ENCODE data around the gene IL7R. TPM values are rescaled to one million over a fixed set of nuclear protein-coding genes. Genes with fewer than 3 reads are reported as not detected.

Gene IL7R
- total and polyA plus RNA-seq, 12 donors, result 1.2 to 14.7 (median 7.5) TPM

- WGBS, 4 donors, result 78 to 87% (median 82%) methylated on average over 10 of the region's 10 CpGs
- TF ChIP-seq CTCF (IDR thresholded peaks at IDR 0.05) (peak in 4 of 6 experiments; percentile 15 to 62 (median 31)), POLR2A (IDR thresholded peaks at IDR 0.05) (no peak)
- no peak overlapping the region for H3K4me3 ChIP-seq
- H3K9me3 ChIP-seq (replicated peaks in 1 of 3), result no peaks in the 10 kb centered on the region
- DNase-seq, result peak in 2 of 7 donors; percentile 4 to 13
- intact Hi-C loops (cut with DNase I), result no loop called here
- no peaks in the 10 kb centered on the region for H3K36me3 ChIP-seq (replicated peaks in 1 of 2)
- H3K4me1 ChIP-seq (replicated peaks in 1 of 2), result no peaks in the 10 kb centered on the region
- no peak overlapping the region for H3K27ac ChIP-seq
- H3K27me3 ChIP-seq, result no peaks in the 10 kb centered on the region
Observed at GRCh38 chr5:35815089-35815936, 41.4 kb upstream of the IL7R start.

DNA sequence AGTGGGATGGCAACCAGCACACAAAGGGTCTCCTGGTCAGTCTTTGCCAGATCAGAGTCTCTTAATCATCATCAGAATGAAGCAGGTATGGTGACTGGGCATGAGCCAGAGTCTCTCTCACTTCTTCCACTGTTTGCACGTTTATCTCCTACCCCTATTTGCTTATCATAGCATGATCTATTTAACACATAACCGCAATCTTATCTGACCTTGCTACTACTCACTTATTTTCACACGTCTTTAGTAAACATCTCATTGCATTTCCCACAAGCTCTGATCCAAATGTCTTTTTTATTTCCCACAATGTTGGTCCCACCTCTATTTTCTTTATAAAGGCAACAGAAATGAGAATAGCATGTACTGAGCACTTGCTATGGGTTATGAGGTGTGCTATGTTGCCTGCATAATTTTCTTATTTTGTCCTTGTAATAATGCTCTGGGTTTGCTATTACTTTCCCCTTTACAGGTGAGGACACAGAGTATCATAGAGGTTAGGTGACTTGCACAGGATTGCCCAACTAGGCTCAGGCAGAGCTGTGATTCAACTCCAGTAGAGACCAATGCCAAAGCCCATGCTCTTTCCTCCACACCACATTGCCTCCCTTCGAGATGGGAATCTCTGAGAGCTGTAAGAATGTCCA, 39.7 kb upstream of the IL7R start:
- Histone ChIP-seq H3K9me3 (replicated peaks in 1 of 3) (no peaks in the 10 kb centered on the region), H3K36me3 (replicated peaks in 1 of 2) (no peaks in the 10 kb centered on the region), H3K27ac (no peak overlapping the region), H3K4me3 (no peak overlapping the region), H3K4me1 (replicated peaks in 1 of 2) (no peaks in the 10 kb centered on the region), H3K27me3 (no peaks in the 10 kb centered on the region)
- intact Hi-C loops (cut with DNase I), result no loop called here
- TF ChIP-seq POLR2A (IDR thresholded peaks at IDR 0.05) (no peak), CTCF (IDR thresholded peaks at IDR 0.05) (no peak)
- DNase-seq, result no peak
- WGBS, 4 donors, result 34 to 56% (median 55%) methylated on average over 4 of the region's 4 CpGs

GRCh38 chr5:35819026-35819425, 37.7 kb upstream of the IL7R start:
- DNase-seq, result no peak
- no peaks in the 10 kb centered on the region for H3K4me1 ChIP-seq (replicated peaks in 1 of 2)
- no peaks in the 10 kb centered on the region for H3K36me3 ChIP-seq (replicated peaks in 1 of 2)
- H3K27me3 ChIP-seq, result no peaks in the 10 kb centered on the region
- 85 to 93% (median 88%) methylated on average over 2 of the region's 2 CpGs for WGBS, 4 donors
- intact Hi-C loops (cut with DNase I), result no loop called here
- no peaks in the 10 kb centered on the region for H3K9me3 ChIP-seq (replicated peaks in 1 of 3)
- no peak for TF ChIP-seq POLR2A (IDR thresholded peaks at IDR 0.05)
- no peak for TF ChIP-seq CTCF (IDR thresholded peaks at IDR 0.05)
- no peak overlapping the region for H3K27ac ChIP-seq
- no peak overlapping the region for H3K4me3 ChIP-seq

GRCh38 chr5:35819668-35820067, 37.0 kb upstream of the IL7R start:
- intact Hi-C loops (cut with DNase I), result no loop called here
- TF ChIP-seq POLR2A (IDR thresholded peaks at IDR 0.05) (no peak), CTCF (IDR thresholded peaks at IDR 0.05) (no peak)
- no peaks in the 10 kb centered on the region for H3K4me1 ChIP-seq (replicated peaks in 1 of 2)

More at GRCh38 chr5:35819668-35820067, 37.0 kb upstream of the IL7R start:
- Histone ChIP-seq H3K9me3 (replicated peaks in 1 of 3) (no peaks in the 10 kb centered on the region), H3K36me3 (replicated peaks in 1 of 2) (no peaks in the 10 kb centered on the region), H3K4me3 (no peak overlapping the region), H3K27me3 (no peaks in the 10 kb centered on the region), H3K27ac (no peak overlapping the region)
- WGBS, 4 donors, result 88 to 96% (median 93%) methylated on average over 1 of the region's 1 CpG
- DNase-seq, result no peak
